OCI-LY3 (cell line): ENCODE data around the gene ZNF592.
A peak's percentile ranks its signal among the peaks of the same experiment; 100 is the strongest.
"Not testable (repeated sequence)": the region's sequence is repeated elsewhere in the genome, so short reads cannot be mapped to it uniquely, and the experiment has no call there.

Source experiments
- H2AFZ ChIP-seq: fragments of 200-600, 300-600 bp; shearing (Covaris generic); 2 replicates; pipeline ENCODE4 v1.6.0; 2014; ENCODE audit warnings: antibody characterized with exemption, low read depth, low read length
- H3K27ac ChIP-seq: fragments of 200-600, 300-600 bp; sonication (generic); 2 replicates; pipeline ENCODE4 v1.5.1; 2014; ENCODE audit warnings: mild to moderate bottlenecking, low read length, moderate library complexity, mixed read lengths
- H3K27me3 ChIP-seq: fragments of 200-600, 300-600 bp; sonication (generic); 2 replicates; pipeline ENCODE4 v1.6.1; 2014; ENCODE audit warnings: low read depth, low read length, mixed read lengths
- H3K36me3 ChIP-seq: fragments of 200-600, 300-600 bp; sonication (generic); replicated peaks from 2 replicates; pipeline ENCODE3; 2014; ENCODE audit warnings: low read depth, low read length, mixed read lengths
- H3K4me1 ChIP-seq: fragments of 300-600, 200-600 bp; sonication (generic); 2 replicates; pipeline ENCODE4 v1.6.1; 2014; ENCODE audit warnings: low read length, mixed read lengths
- H3K4me2 ChIP-seq: fragments of 200-600, 300-600 bp; sonication (generic); 2 replicates; pipeline ENCODE4 v1.6.1; 2014; ENCODE audit warnings: low read length, mixed read lengths
- H3K4me3 ChIP-seq: fragments of 300-600, 200-600 bp; sonication (generic); 2 replicates; pipeline ENCODE4 v1.5.1; 2014; ENCODE audit warnings: antibody characterized with exemption, mild to moderate bottlenecking, low read length, moderate library complexity
- H3K79me2 ChIP-seq: fragments of 300-600, 200-600 bp; shearing (Covaris generic); 2 replicates; pipeline ENCODE4 v1.6.1; 2014; ENCODE audit warnings: mild to moderate bottlenecking, low read length, mixed read lengths
- H3K9ac ChIP-seq: fragments of 300-600, 200-600 bp; shearing (Covaris generic); 2 replicates; pipeline ENCODE4 v1.6.0; 2014; ENCODE audit warnings: mild to moderate bottlenecking, low read length, moderate library complexity
- H3K9me3 ChIP-seq: fragments of 200-600, 300-600 bp; shearing (Covaris generic); 2 replicates; pipeline ENCODE4 v1.6.1; 2014; ENCODE audit warnings: low read length, mixed read lengths; ENCODE audit not compliant: insufficient read depth
- H4K20me1 ChIP-seq: fragments of 200-600, 300-600 bp; sonication (generic); 2 replicates; pipeline ENCODE4 v1.6.1; 2016; ENCODE audit warnings: low read length, mixed read lengths; ENCODE audit not compliant: insufficient read depth
- CTCF ChIP-seq: fragments of 200-600, 300-600 bp; sonication (generic); IDR thresholded peaks from 2 replicates; pipeline ENCODE4 v1.5.1; 2014; ENCODE audit warnings: antibody characterized with exemption, low read length, low read depth
- EZH2phosphoT487 ChIP-seq: fragments of 200-600 bp; shearing (Covaris generic); IDR thresholded peaks from 2 replicates; pipeline ENCODE4 v1.6.1; 2018; ENCODE audit warnings: antibody characterized with exemption, mixed run types, low read depth

ZNF592 gene

GRCh38 chr15:84845631-84846030, 97.2 kb downstream of the ZNF592 start:
- H3K4me2 ChIP-seq, H3K4me3 ChIP-seq, H3K36me3 ChIP-seq, H3K9ac ChIP-seq, H2AFZ ChIP-seq, H3K27me3 ChIP-seq, H3K79me2 ChIP-seq, H3K27ac ChIP-seq, H3K9me3 ChIP-seq, H4K20me1 ChIP-seq, H3K4me1 ChIP-seq: not testable (repeated sequence)
- TF ChIP-seq CTCF, result peak; percentile 70

- Histone ChIP-seq H4K20me1 (no peaks in the 10 kb centered on the region), H3K4me3 (no peak overlapping the region), H3K9ac (no peak overlapping the region), H3K4me1 (no peaks in the 10 kb centered on the region), H3K27me3 (no peaks in the 10 kb centered on the region), H3K9me3 (peaks cover 7% of the 10 kb centered on the region; the same call in 1 of the 2 replicates), H3K79me2 (no peaks in the 10 kb centered on the region), H2AFZ (no peak overlapping the region), H3K4me2 (no peak overlapping the region), H3K36me3 (no peaks in the 10 kb centered on the region), H3K27ac (no peak overlapping the region)
- TF ChIP-seq EZH2phosphoT487, result no peak
- no peak for TF ChIP-seq CTCF
These were observed 97.9 kb downstream of the ZNF592 start for GRCh38 chr15:84846269-84846668.

- no peaks in the 10 kb centered on the region for H4K20me1 ChIP-seq
- H3K9ac ChIP-seq, result no peak overlapping the region
- no peaks in the 10 kb centered on the region for H3K27me3 ChIP-seq
These were observed 99.0 kb downstream of the ZNF592 start for GRCh38 chr15:84847382-84847781.

GRCh38 chr15:84852212-84852611, 103.8 kb downstream of the ZNF592 start:
- peaks cover 21% of the 10 kb centered on the region for H3K4me1 ChIP-seq
- no peak overlapping the region for H3K27ac ChIP-seq
- H3K9me3 ChIP-seq, result peaks cover 1% of the 10 kb centered on the region; the same call in 1 of the 2 replicates
- no peak for TF ChIP-seq CTCF
- no peaks in the 10 kb centered on the region for H3K27me3 ChIP-seq
- H3K36me3 ChIP-seq, result no peaks in the 10 kb centered on the region
- H4K20me1 ChIP-seq, result no peaks in the 10 kb centered on the region
- H3K79me2 ChIP-seq, result no peaks in the 10 kb centered on the region
- no peak overlapping the region for H3K9ac ChIP-seq
- H3K4me2 ChIP-seq, result no peak overlapping the region
- no peak overlapping the region for H2AFZ ChIP-seq
- no peak overlapping the region for H3K4me3 ChIP-seq

More at GRCh38 chr15:84847382-84847781, 99.0 kb downstream of the ZNF592 start:
- no peaks in the 10 kb centered on the region for H3K79me2 ChIP-seq
- no peak overlapping the region for H2AFZ ChIP-seq
- peaks cover 7% of the 10 kb centered on the region; the same call in 1 of the 2 replicates for H3K9me3 ChIP-seq
- no peak for TF ChIP-seq EZH2phosphoT487
- TF ChIP-seq CTCF, result no peak
- H3K4me2 ChIP-seq, result no peak overlapping the region
- H3K4me1 ChIP-seq, result no peaks in the 10 kb centered on the region
- H3K4me3 ChIP-seq, result no peak overlapping the region
- no peaks in the 10 kb centered on the region for H3K36me3 ChIP-seq
- H3K27ac ChIP-seq, result no peak overlapping the region
